Esophagus muscularis mucosa (tissue), 3 donors: ENCODE measurements around the gene EVA1C.

Experiments
- CTCF ChIP-seq, 3 experiments: fragments of 200-600 bp in 2 of 3; fragments of 450-650 bp in 1 of 3; sonication (generic) in 2 of 3; IDR thresholded peaks; one replicate each; pipeline ENCODE4 v1.5.1; 2017 to 2019; ENCODE audit warnings: antibody characterized with exemption in 3 of 3, mild to moderate bottlenecking in 2 of 3, moderate library complexity in 1 of 3
- POLR2A ChIP-seq: fragments of 450-650 bp; IDR thresholded peaks from one replicate; pipeline ENCODE4 v1.6.1; 2017; ENCODE audit warnings: antibody characterized with exemption, moderate library complexity, mild to moderate bottlenecking, low read depth

GRCh38 chr21:32544697-32545096, 132.2 kb downstream of the EVA1C start:
- no peak for TF ChIP-seq POLR2A
- TF ChIP-seq CTCF (IDR thresholded peaks at IDR 0.05), result no peak
